Colonic mucosa (tissue), 4 donors: ENCODE data around the gene CAMK4. TPM values are rescaled to one million over a fixed set of nuclear protein-coding genes. Genes with fewer than 3 reads are reported as not detected.
A peak's percentile ranks its signal among the peaks of the same experiment; 100 is the strongest.

Source experiments
- DNase-seq: peaks from one replicate; pipeline ENCODE4 v3.0.0-alpha.2; 2020
- H3K27ac ChIP-seq: fragments of 200-600 bp; one replicate; pipeline ENCODE4 v1.8.0; 2021
- H3K27me3 ChIP-seq: fragments of 200-600 bp; one replicate; pipeline ENCODE4 v1.8.0; 2021
- H3K36me3 ChIP-seq: fragments of 200-600 bp; one replicate; pipeline ENCODE4 v1.8.0; 2021
- H3K4me1 ChIP-seq: fragments of 200-600 bp; one replicate; pipeline ENCODE4 v1.8.0; 2021; ENCODE audit warnings: mild to moderate bottlenecking
- H3K4me3 ChIP-seq: fragments of 200-600 bp; one replicate; pipeline ENCODE4 v1.8.0; 2021
- H3K9ac ChIP-seq, 2 donors: one replicate each; pipeline ENCODE4 v1.7.0; 2013; ENCODE audit warnings: control low read depth in 2 of 2, low read depth in 2 of 2, low read length in 2 of 2
- H3K9me3 ChIP-seq: fragments of 200-600 bp; one replicate; pipeline ENCODE4 v1.8.0; 2021
- CTCF ChIP-seq: fragments of 200-600 bp; IDR thresholded peaks from one replicate; pipeline ENCODE4 v1.8.0; 2022; ENCODE audit warnings: antibody characterized with exemption, mild to moderate bottlenecking
- intact Hi-C: fragments of 100-400 bp; cut with DNase I; formaldehyde crosslinking; loops from one replicate; pipeline ENCODE4 v1.14.1; 2022
- total RNA-seq, 2 donors: library from RNA; stranded (reverse); fragmentation: NEBNext Ultra II Directional in 1 of 2; extraction: Animal tissue kit (Norgen Biotek cat#: 25700) in 1 of 2; gene quantifications; one replicate each; pipeline ENCODE4 v1.2.1, GENCODE V29; 2021
- donor health status: healthy.
- donor health status: DM: no; HTN: no; CAD: no.
- donor health status: DM: no; HTN: no; CAD: no.

Gene CAMK4
- total RNA-seq, 2 donors from 2014 or later, result 2.4 to 2.9 TPM

GRCh38 chr5:111246459-111246858 lies 22.3 kb downstream of the CAMK4 start:
- H3K9ac ChIP-seq, result no peak overlapping the region
- no peaks in the 10 kb centered on the region for H3K4me1 ChIP-seq
- DNase-seq, result no peak
- no peak for TF ChIP-seq CTCF
- H3K27ac ChIP-seq, result no peak overlapping the region
- H3K27me3 ChIP-seq, result no peaks in the 10 kb centered on the region
- no peaks in the 10 kb centered on the region for H3K9me3 ChIP-seq
- H3K36me3 ChIP-seq, result no peaks in the 10 kb centered on the region
- intact Hi-C loops, result no loop called here
- no peak overlapping the region for H3K4me3 ChIP-seq

GRCh38 chr5:111248571-111248970 lies 24.4 kb downstream of the CAMK4 start:
- DNase-seq, result no peak
- Histone ChIP-seq H3K9me3 (no peaks in the 10 kb centered on the region), H3K4me3 (no peak overlapping the region), H3K4me1 (no peaks in the 10 kb centered on the region), H3K27ac (no peak overlapping the region), H3K36me3 (no peaks in the 10 kb centered on the region), H3K27me3 (no peaks in the 10 kb centered on the region), H3K9ac (no peak overlapping the region)
- no peak for TF ChIP-seq CTCF
- intact Hi-C loops, result no loop called here

GRCh38 chr5:111251921-111252320 lies 27.7 kb downstream of the CAMK4 start:
- Histone ChIP-seq H3K27ac (no peak overlapping the region), H3K27me3 (no peaks in the 10 kb centered on the region), H3K9ac (no peak overlapping the region), H3K9me3 (no peaks in the 10 kb centered on the region), H3K4me1 (no peaks in the 10 kb centered on the region), H3K4me3 (no peak overlapping the region), H3K36me3 (no peaks in the 10 kb centered on the region)
- no peak for TF ChIP-seq CTCF
- no peak for DNase-seq
- intact Hi-C loops, result no loop called here

- intact Hi-C loops, result no loop called here
- H3K9me3 ChIP-seq, result no peaks in the 10 kb centered on the region
- no peak for TF ChIP-seq CTCF
- H3K27me3 ChIP-seq, result no peaks in the 10 kb centered on the region
- H3K9ac ChIP-seq, result no peak overlapping the region
- no peaks in the 10 kb centered on the region for H3K36me3 ChIP-seq
- H3K4me3 ChIP-seq, result no peak overlapping the region
- DNase-seq, result peak; percentile 25
- no peaks in the 10 kb centered on the region for H3K4me1 ChIP-seq
- no peak overlapping the region for H3K27ac ChIP-seq
Measured at GRCh38 chr5:111252799-111253545, 28.8 kb downstream of the CAMK4 start.

GRCh38 chr5:111254613-111255012 lies 30.4 kb downstream of the CAMK4 start:
- Histone ChIP-seq H3K36me3 (no peaks in the 10 kb centered on the region), H3K4me3 (no peak overlapping the region), H3K9me3 (no peaks in the 10 kb centered on the region), H3K27me3 (no peaks in the 10 kb centered on the region), H3K9ac (no peak overlapping the region), H3K27ac (no peak overlapping the region), H3K4me1 (no peaks in the 10 kb centered on the region)
- TF ChIP-seq CTCF, result no peak
- no peak for DNase-seq
- intact Hi-C loops, result no loop called here
